Fibroblast of lung (primary cell): ENCODE data around the gene CUEDC1. TPM values are rescaled to one million over a fixed set of nuclear protein-coding genes. Genes with fewer than 3 reads are reported as not detected.

Experiments
- DNase-seq, 2 donors: peaks; one replicate each; pipeline versions ENCODE4 v3.0.0 to v3.0.0-alpha.2; 2010; ENCODE audit warnings: low read depth in 2 of 2
- H2AFZ ChIP-seq: 2 replicates; pipeline ENCODE4 v1.5.1; 2012; ENCODE audit warnings: low read length, control low read depth, inconsistent platforms
- H3K27ac ChIP-seq: 2 replicates; pipeline ENCODE4 v1.5.1; 2011; ENCODE audit warnings: low read length, control low read depth; ENCODE audit not compliant: insufficient read depth
- H3K27me3 ChIP-seq: 2 replicates; pipeline ENCODE4 v1.5.1; 2011; ENCODE audit warnings: mild to moderate bottlenecking, low read length; ENCODE audit not compliant: control insufficient read depth, insufficient read depth
- H3K36me3 ChIP-seq: 2 replicates; pipeline ENCODE4 v1.5.1; 2011; ENCODE audit warnings: low read length; ENCODE audit not compliant: control insufficient read depth, insufficient read depth
- H3K4me1 ChIP-seq: 2 replicates; pipeline ENCODE4 v1.5.1; 2011; ENCODE audit warnings: low read length; ENCODE audit not compliant: control insufficient read depth, insufficient read depth; ENCODE audit errors: extremely low read depth
- H3K4me2 ChIP-seq: 2 replicates; pipeline ENCODE4 v1.5.1; 2011; ENCODE audit warnings: low read length, control low read depth; ENCODE audit not compliant: insufficient read depth; ENCODE audit errors: extremely low read depth
- H3K4me3 ChIP-seq, 4 experiments: fragments of 200-600 bp in 1 of 4; sonication (generic) in 1 of 4; replicated peaks in 1 of 4; 2 replicates each; pipeline ENCODE4 v1.5.1; 2011 to 2016; ENCODE audit warnings: low read length in 4 of 4, low read depth in 3 of 4, mild to moderate bottlenecking in 3 of 4, control low read depth in 2 of 4, inconsistent platforms in 1 of 4, mixed read lengths in 1 of 4; ENCODE audit not compliant: insufficient read depth in 1 of 4; ENCODE audit errors: control extremely low read depth in 1 of 4
- H3K79me2 ChIP-seq: 2 replicates; pipeline ENCODE4 v1.5.1; 2012; ENCODE audit warnings: mild to moderate bottlenecking, low read length, inconsistent platforms; ENCODE audit not compliant: control insufficient read depth, insufficient read depth
- H3K9ac ChIP-seq: 2 replicates; pipeline ENCODE4 v1.5.1; 2011; ENCODE audit warnings: mild to moderate bottlenecking, low read length, control low read depth; ENCODE audit not compliant: insufficient read depth
- H3K9me3 ChIP-seq: 2 replicates; pipeline ENCODE4 v1.5.1; 2012; ENCODE audit warnings: low read depth, low read length; ENCODE audit not compliant: control insufficient read depth, insufficient read depth
- H4K20me1 ChIP-seq: 2 replicates; pipeline ENCODE4 v1.5.1; 2011; ENCODE audit warnings: low read length; ENCODE audit not compliant: control insufficient read depth, insufficient read depth; ENCODE audit errors: extremely low read depth
- CTCF ChIP-seq, 2 donors: IDR thresholded peaks in 1 of 2; conservative IDR thresholded peaks in 1 of 2; 1 replicate in 1 of 2; 2 replicates in 1 of 2; pipeline ENCODE4 v1.5.1; 2011 to 2012; ENCODE audit warnings: low read length in 2 of 2, control low read depth in 1 of 2, inconsistent platforms in 1 of 2, low read depth in 1 of 2, mild to moderate bottlenecking in 1 of 2
- EZH2 ChIP-seq: IDR thresholded peaks from 2 replicates; pipeline ENCODE4 v1.5.1; 2012; ENCODE audit warnings: low read length, control low read depth, mild to moderate bottlenecking; ENCODE audit errors: missing control alignments
- polyA plus RNA-seq, 2 donors: library from polyadenylated mRNA; depleted of rRNA in 1 of 2; stranded (reverse) in 1 of 2; unstranded in 1 of 2; fragments of >200 nt; gene quantifications; 2 replicates each; pipeline ENCODE4 v1.2.1, GENCODE V29; 2011 to 2012; ENCODE audit warnings: missing spikeins in 1 of 2
- total RNA-seq: library from RNA; depleted of rRNA; stranded (reverse); fragments of >200 nt; gene quantifications from 2 replicates; pipeline ENCODE4 v1.2.1, GENCODE V29; 2014

Gene CUEDC1
- total and polyA plus RNA-seq, 2 donors (not counting 1 experiment from before 2014, with no cell fraction given) = 11.9 to 34.9 TPM

- Histone ChIP-seq H3K4me1 (peaks cover 48% of the 10 kb centered on the region), H3K79me2 (no peaks in the 10 kb centered on the region), H4K20me1 (no peaks in the 10 kb centered on the region), H3K27me3 (no peaks in the 10 kb centered on the region), H3K4me3 (no peak overlapping the region), H3K9me3 (no peaks in the 10 kb centered on the region), H3K36me3 (peaks cover 21% of the 10 kb centered on the region), H3K27ac (no peak overlapping the region), H3K9ac (no peak overlapping the region), H3K4me2 (no peak overlapping the region), H2AFZ (no peak overlapping the region)
- no peak for DNase-seq
- TF ChIP-seq EZH2 (no peak), CTCF (conservative IDR thresholded peaks at IDR 0.05 in 1 of 2, IDR thresholded peaks at IDR 0.05 in 1 of 2; ENCODE audit: low read depth in 1 of 2, low read length in 2 of 2) (no peak)
Observed at GRCh38 chr17:57866723-57867122, 88.5 kb downstream of the CUEDC1 start.

- TF ChIP-seq CTCF (conservative IDR thresholded peaks at IDR 0.05 in 1 of 2, IDR thresholded peaks at IDR 0.05 in 1 of 2; ENCODE audit: low read depth in 1 of 2, low read length in 2 of 2) = no peak
- no peak for TF ChIP-seq EZH2
- Histone ChIP-seq H3K79me2 (no peaks in the 10 kb centered on the region), H4K20me1 (no peaks in the 10 kb centered on the region), H3K4me1 (peaks cover 51% of the 10 kb centered on the region), H3K9me3 (no peaks in the 10 kb centered on the region), H3K4me3 (no peak overlapping the region), H3K27me3 (no peaks in the 10 kb centered on the region), H3K4me2 (no peak overlapping the region), H3K9ac (no peak overlapping the region), H2AFZ (no peak overlapping the region), H3K27ac (no peak overlapping the region), H3K36me3 (peaks cover 21% of the 10 kb centered on the region)
- no peak for DNase-seq
Observed at GRCh38 chr17:57866319-57866718, 88.9 kb downstream of the CUEDC1 start.

- Histone ChIP-seq H2AFZ (no peak overlapping the region), H3K27me3 (no peaks in the 10 kb centered on the region), H3K4me3 (no peak overlapping the region), H4K20me1 (no peaks in the 10 kb centered on the region), H3K79me2 (no peaks in the 10 kb centered on the region), H3K4me1 (peaks cover 50% of the 10 kb centered on the region), H3K9me3 (no peaks in the 10 kb centered on the region), H3K9ac (no peak overlapping the region), H3K4me2 (no peak overlapping the region), H3K36me3 (peaks cover 16% of the 10 kb centered on the region), H3K27ac (no peak overlapping the region)
- TF ChIP-seq EZH2 = no peak
- no peak for TF ChIP-seq CTCF (conservative IDR thresholded peaks at IDR 0.05 in 1 of 2, IDR thresholded peaks at IDR 0.05 in 1 of 2; ENCODE audit: low read depth in 1 of 2, low read length in 2 of 2)
- DNase-seq = no peak
Observed at GRCh38 chr17:57864273-57864672, 90.9 kb downstream of the CUEDC1 start.
